ENCODE data around the gene HMOX2.
A peak's percentile ranks its signal among the peaks of the same experiment; 100 is the strongest.

Gene HMOX2

GRCh38 chr16:4496305-4496704, 20.1 kb downstream of the HMOX2 start:
- Histone ChIP-seq H3K36me3 (peaks cover 0 to 12% (median 10%) of the 10 kb centered on the region in 3 donors), H3K27ac (no peak overlapping the region), H3K27me3 (no peaks in the 10 kb centered on the region), H3K4me3 (no peak overlapping the region), H3K9me3 (no peaks in the 10 kb centered on the region), H3K4me1 (peaks cover 0 to 16% (median 10%) of the 10 kb centered on the region in 4 donors)
- no peak for TF ChIP-seq CTCF (IDR thresholded peaks at IDR 0.05)
- intact Hi-C loops (cut with DNase I; ENCODE audit: low total_unique reads), result no loop called here
- no peak for DNase-seq

DNA sequence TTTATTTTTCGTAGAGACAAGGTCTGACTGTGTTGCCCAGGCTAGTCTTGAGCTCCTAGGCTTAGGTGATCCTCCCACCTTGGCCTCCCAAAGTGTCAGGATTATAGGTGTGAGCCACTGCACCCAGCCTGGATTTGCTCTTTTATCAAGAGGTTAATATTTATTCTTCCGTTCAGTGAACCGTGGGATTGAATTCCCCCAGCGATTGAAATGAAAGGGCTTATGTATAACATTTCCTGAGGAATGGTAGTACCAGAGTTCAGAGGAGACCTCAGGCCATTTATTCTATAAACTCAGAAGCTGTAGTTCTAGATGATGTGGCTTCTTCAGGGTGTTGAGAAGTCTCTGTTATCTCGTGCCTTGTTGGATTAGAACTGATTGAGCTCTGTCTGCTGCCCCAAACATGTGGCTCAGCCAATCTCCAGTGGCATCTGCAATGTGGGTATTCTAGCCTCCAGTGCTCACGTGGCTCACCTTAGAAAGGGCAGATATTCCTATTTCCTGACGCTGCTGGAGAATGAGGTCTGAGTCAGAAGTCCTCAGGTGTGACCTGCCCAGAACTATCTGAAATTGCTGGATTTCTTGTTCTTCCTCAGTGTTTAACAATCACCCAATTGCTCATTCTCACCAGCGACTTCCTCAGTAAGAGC, 22.5 kb downstream of the HMOX2 start:
- no peak for DNase-seq
- Histone ChIP-seq H3K4me1 (peaks cover 0 to 21% (median 14%) of the 10 kb centered on the region in 4 donors), H3K27me3 (no peaks in the 10 kb centered on the region), H3K27ac (no peak overlapping the region), H3K9me3 (no peaks in the 10 kb centered on the region), H3K36me3 (peaks cover 0 to 12% (median 10%) of the 10 kb centered on the region in 3 donors), H3K4me3 (no peak overlapping the region)
- intact Hi-C loops (cut with DNase I; ENCODE audit: low total_unique reads), result no loop called here
- no peak for TF ChIP-seq CTCF (IDR thresholded peaks at IDR 0.05)

DNA sequence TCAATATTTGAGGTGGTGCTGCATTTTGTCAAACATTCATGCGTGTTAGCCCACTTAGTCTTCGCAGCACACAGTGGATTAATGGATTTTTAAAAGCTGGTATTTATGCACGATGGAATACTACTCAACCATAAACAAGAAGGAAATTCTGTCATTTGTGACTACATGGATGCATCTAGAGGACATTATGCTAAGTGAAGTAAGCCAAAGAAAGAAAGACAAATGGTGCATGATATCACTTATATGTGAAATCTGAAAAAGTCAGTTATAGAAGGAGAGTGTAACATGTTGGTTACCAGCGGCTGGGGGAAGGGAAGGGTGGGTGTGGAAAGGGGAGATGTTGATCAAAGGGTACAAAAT, 23.0 kb downstream of the HMOX2 start:
- Histone ChIP-seq H3K27me3 (no peaks in the 10 kb centered on the region), H3K36me3 (peaks cover 0 to 12% (median 10%) of the 10 kb centered on the region in 3 donors), H3K4me1 (peaks cover 0 to 21% (median 14%) of the 10 kb centered on the region in 4 donors), H3K9me3 (no peaks in the 10 kb centered on the region), H3K4me3 (no peak overlapping the region), H3K27ac (no peak overlapping the region)
- intact Hi-C loops (cut with DNase I; ENCODE audit: low total_unique reads), result no loop called here
- no peak for DNase-seq
- no peak for TF ChIP-seq CTCF (IDR thresholded peaks at IDR 0.05)

DNA sequence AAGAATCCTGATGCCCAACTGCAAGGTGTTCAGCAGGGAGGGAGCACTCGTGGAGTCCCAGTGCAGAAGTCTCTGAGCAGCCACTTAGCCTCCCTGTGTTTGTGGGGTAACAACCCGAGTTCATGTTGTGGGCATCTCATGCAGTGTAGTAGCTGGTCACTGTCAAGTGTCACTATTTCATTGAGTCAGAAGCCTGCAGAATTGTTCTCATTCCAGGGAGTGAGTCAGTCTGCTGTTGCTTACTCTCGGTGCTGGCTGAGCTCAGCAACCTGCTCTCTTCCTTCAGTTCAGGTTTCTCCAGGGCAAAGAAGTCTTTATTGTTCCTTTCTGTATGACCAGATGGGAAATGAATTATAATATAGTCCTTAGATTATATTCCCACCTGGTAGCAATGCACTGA, 24.1 kb downstream of the HMOX2 start:
- TF ChIP-seq CTCF (IDR thresholded peaks at IDR 0.05), result no peak
- peaks cover 0 to 13% (median 10%) of the 10 kb centered on the region in 3 donors for H3K36me3 ChIP-seq
- intact Hi-C loops (cut with DNase I; ENCODE audit: low total_unique reads), result no loop called here
- H3K9me3 ChIP-seq, result no peaks in the 10 kb centered on the region
- no peaks in the 10 kb centered on the region for H3K27me3 ChIP-seq
- no peak for DNase-seq
- peak overlapping the region; percentile 22 to 36 for H3K4me3 ChIP-seq
- peaks cover 0 to 21% (median 14%) of the 10 kb centered on the region in 4 donors for H3K4me1 ChIP-seq
- peak overlapping the region; percentile 60 for H3K27ac ChIP-seq

DNA sequence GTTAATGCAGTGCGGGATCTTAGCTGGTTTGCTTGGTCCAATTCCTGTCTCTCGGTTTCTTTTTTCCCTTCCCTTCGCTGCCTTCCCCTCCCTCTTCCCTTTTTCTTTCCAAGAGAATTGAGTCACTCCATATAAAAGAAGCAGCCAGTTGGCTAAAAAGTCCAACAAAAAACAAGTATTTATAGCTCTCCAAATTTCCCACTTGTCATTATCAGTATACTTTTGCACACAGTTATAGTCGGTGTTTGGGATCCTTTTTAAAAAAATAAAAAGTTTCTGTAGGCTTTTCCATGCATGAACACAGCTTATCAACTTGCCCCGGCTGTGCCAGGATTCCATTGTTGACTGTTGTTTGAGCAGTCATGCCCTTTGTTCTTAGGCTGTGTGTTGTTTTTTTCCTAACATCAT, 24.9 kb downstream of the HMOX2 start:
- TF ChIP-seq CTCF (IDR thresholded peaks at IDR 0.05), result no peak
- H3K4me1 ChIP-seq, result peaks cover 0 to 21% (median 14%) of the 10 kb centered on the region in 4 donors
- no peaks in the 10 kb centered on the region for H3K27me3 ChIP-seq
- peak overlapping the region; percentile 22 to 36 for H3K4me3 ChIP-seq
- peaks cover 0 to 17% (median 9%) of the 10 kb centered on the region in 3 donors for H3K36me3 ChIP-seq
- DNase-seq, result no peak
- H3K27ac ChIP-seq, result peak overlapping the region; percentile 60
- intact Hi-C loops (cut with DNase I; ENCODE audit: low total_unique reads), result no loop called here
- no peaks in the 10 kb centered on the region for H3K9me3 ChIP-seq

Data from tibial artery (tissue), 4 donors.